GM19035 (cell line): Measurements from ENCODE around the gene SH2D2A.

Experiments used
- ATAC-seq: cut with Tn5 transposase; IDR thresholded peaks from one replicate; pipeline ENCODE4 v1.9.1; 2021; ENCODE audit not compliant: unreplicated experiment

Gene SH2D2A

GRCh38 chr1:156805766-156806511, 10.7 kb downstream of the SH2D2A start:
- ATAC-seq = no peak

- ATAC-seq = no peak
These were observed 11.9 kb downstream of the SH2D2A start for GRCh38 chr1:156804572-156805243.

GRCh38 chr1:156804026-156804425, 12.6 kb downstream of the SH2D2A start:
- no peak for ATAC-seq

GRCh38 chr1:156803086-156803851, 13.4 kb downstream of the SH2D2A start:
- no peak for ATAC-seq

GRCh38 chr1:156802421-156802935, 14.2 kb downstream of the SH2D2A start:
- ATAC-seq = no peak

- no peak for ATAC-seq
These were observed 15.1 kb downstream of the SH2D2A start for GRCh38 chr1:156801409-156802121.

- ATAC-seq = no peak
These were observed 19.3 kb downstream of the SH2D2A start for GRCh38 chr1:156797212-156797871.

- no peak for ATAC-seq
These were observed 20.1 kb downstream of the SH2D2A start for GRCh38 chr1:156796340-156797097.

- ATAC-seq = no peak
These were observed 20.9 kb downstream of the SH2D2A start for GRCh38 chr1:156795787-156796186.

- no peak for ATAC-seq
These were observed 21.3 kb downstream of the SH2D2A start for GRCh38 chr1:156795374-156795733.

GRCh38 chr1:156794506-156795373, 21.9 kb downstream of the SH2D2A start:
- ATAC-seq = no peak

GRCh38 chr1:156789621-156790318, 26.9 kb downstream of the SH2D2A start:
- no peak for ATAC-seq

- no peak for ATAC-seq
These were observed 28.5 kb downstream of the SH2D2A start for GRCh38 chr1:156788136-156788535.

- ATAC-seq = no peak
These were observed 30.0 kb downstream of the SH2D2A start for GRCh38 chr1:156786640-156787039.

- no peak for ATAC-seq
These were observed 31.2 kb downstream of the SH2D2A start for GRCh38 chr1:156785458-156785857.

- ATAC-seq = no peak
These were observed 35.0 kb downstream of the SH2D2A start for GRCh38 chr1:156781585-156782186.

- ATAC-seq = no peak
These were observed 39.1 kb downstream of the SH2D2A start for GRCh38 chr1:156777573-156777972.

- no peak for ATAC-seq
These were observed 39.7 kb downstream of the SH2D2A start for GRCh38 chr1:156776942-156777341.
